Pancreas (tissue), 10 donors: Measurements from ENCODE around the gene SYT8. TPM values are rescaled to one million over a fixed set of nuclear protein-coding genes. Genes with fewer than 3 reads are reported as not detected.

Experiments
- ATAC-seq, 4 donors: fragments of 200-7000 bp; cut with Tn5 transposase; one replicate each; pipeline versions ENCODE4 v1.8.0 to v1.9.1; 2020; ENCODE audit warnings: mild to moderate bottlenecking in 4 of 4, moderate library complexity in 4 of 4
- DNase-seq, 6 donors: peaks; one replicate each; pipeline ENCODE4 v3.0.0-alpha.2; 2020
- FAIRE-seq: peaks from 2 replicates; lab custom pipeline; 2012; peaks lifted over from hg19 to GRCh38; lab: Jason Lieb, UNC
- H3K27ac ChIP-seq, 4 donors: fragments of 200-600 bp; sonication (generic); 1 replicate in 3 of 4; 2 replicates in 1 of 4; pipeline versions ENCODE4 v1.5.0 to v1.8.0; 2020
- H3K27me3 ChIP-seq, 4 donors: fragments of 200-600 bp; one replicate each; pipeline ENCODE4 v1.8.0; 2021
- H3K36me3 ChIP-seq, 3 donors: fragments of 200-600 bp; sonication (generic) in 1 of 3; one replicate each; pipeline versions ENCODE4 v1.5.0 to v1.8.0; 2020 to 2021
- H3K4me1 ChIP-seq, 3 donors: fragments of 200-600 bp; one replicate each; pipeline ENCODE4 v1.8.0; 2021
- H3K4me3 ChIP-seq, 4 donors: fragments of 200-600 bp; sonication (generic) in 2 of 4; one replicate each; pipeline versions ENCODE4 v1.5.0 to v1.8.0; 2020 to 2021
- H3K9me3 ChIP-seq, 4 donors: fragments of 200-600 bp; one replicate each; pipeline ENCODE4 v1.8.0; 2021
- WGBS, 2 donors: extraction: QIAGEN DNeasy Blood & Tissue Kit; methylation state at CpG; one replicate each; pipeline ENCODE4 v1.1.7; 2013; 5-methylcytosine and 5-hydroxymethylcytosine counted together
- intact Hi-C, 3 donors: fragments of 100-400 bp; cut with DNase I; formaldehyde crosslinking; loops; one replicate each; pipeline versions ENCODE4 v1.11.1 to v1.14.2; 2022
- polyA plus RNA-seq, 2 donors: library from polyadenylated mRNA; stranded (reverse); fragments of 200-250 nt; gene quantifications; one replicate each; pipeline ENCODE4 v1.2.3, GENCODE V29; 2013
- total RNA-seq, 6 donors: library from RNA; stranded (reverse); fragmentation: NEBNext Ultra II Directional in 4 of 6; extraction: Animal tissue kit (Norgen Biotek cat#: 25700) in 4 of 6; gene quantifications; one replicate each; pipeline versions ENCODE4 v1.2.1 to v1.2.4, GENCODE V29; 2021 to 2023
- TF ChIP-seq, protein P1 (sequence below), 4 donors: fragments of 200-600 bp; sonication (generic) in 3 of 4; IDR thresholded peaks; one replicate each; pipeline versions ENCODE4 v1.5.0 to v1.8.0; 2021; ENCODE audit warnings: antibody characterized with exemption in 4 of 4
- donor health status: healthy with polysubstance abuse.
- donor health status: DM: no; HTN: no; CAD: no; lungs with moderate emphysema.
- donor health status: DM: no; HTN: no; CAD: no.
- donor health status: control.
- donor health status: control.
- donor health status: Bipolar disorder and iron deficiency.
- donor health status: DM: yes; HTN: yes; CAD: no.
- donor health status: DM: no; HTN: no; CAD: no.
- donor health status: DM: no; HTN: no; CAD: no.
- donor health status: DM: yes; HTN: yes; CAD: no.

SYT8 gene
- total and polyA plus RNA-seq, 8 donors, result 3.6 to 64.8 (median 16.9) TPM

DNA sequence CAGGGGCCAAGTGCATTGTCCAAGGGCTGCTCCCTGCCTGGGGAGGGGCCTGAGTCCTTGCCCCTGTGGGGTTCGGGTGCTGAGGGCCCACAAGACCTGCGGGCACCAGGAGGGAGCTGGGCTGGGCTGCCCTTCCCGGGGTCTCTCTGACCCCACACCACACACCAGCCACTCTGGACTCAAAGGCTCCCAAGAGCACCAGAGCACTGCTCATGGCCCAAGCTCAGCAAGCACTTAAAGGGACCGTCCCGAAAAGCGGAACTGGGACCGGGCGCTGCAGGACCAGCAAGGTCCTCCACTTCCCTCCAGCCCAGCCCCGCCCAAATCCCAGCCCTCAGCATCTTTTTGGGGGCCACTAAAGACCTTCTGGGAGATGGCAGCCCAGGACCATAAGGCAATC, 23.4 kb downstream of the SYT8 start:
- peak in 2 of 6 donors; percentile 25 to 55 for DNase-seq
- 84 to 93% methylated on average over 9 of the region's 9 CpGs for WGBS, 2 donors

GRCh38 chr11:1858576-1858975, 23.8 kb downstream of the SYT8 start:
- Histone ChIP-seq H3K27ac (no peak overlapping the region), H3K27me3 (no peaks in the 10 kb centered on the region), H3K4me3 (no peak overlapping the region), H3K9me3 (no peaks in the 10 kb centered on the region), H3K36me3 (no peaks in the 10 kb centered on the region), H3K4me1 (peaks cover 6 to 11% (median 7%) of the 10 kb centered on the region in 3 donors)
- ATAC-seq (no peak), DNase-seq (peak in 2 of 6 donors; percentile 18 to 61), FAIRE-seq (no peak)
- intact Hi-C loops, result no loop called here
- WGBS, 2 donors, result 81 to 93% methylated on average over 7 of the region's 7 CpGs
- TF ChIP-seq, protein P1, sequence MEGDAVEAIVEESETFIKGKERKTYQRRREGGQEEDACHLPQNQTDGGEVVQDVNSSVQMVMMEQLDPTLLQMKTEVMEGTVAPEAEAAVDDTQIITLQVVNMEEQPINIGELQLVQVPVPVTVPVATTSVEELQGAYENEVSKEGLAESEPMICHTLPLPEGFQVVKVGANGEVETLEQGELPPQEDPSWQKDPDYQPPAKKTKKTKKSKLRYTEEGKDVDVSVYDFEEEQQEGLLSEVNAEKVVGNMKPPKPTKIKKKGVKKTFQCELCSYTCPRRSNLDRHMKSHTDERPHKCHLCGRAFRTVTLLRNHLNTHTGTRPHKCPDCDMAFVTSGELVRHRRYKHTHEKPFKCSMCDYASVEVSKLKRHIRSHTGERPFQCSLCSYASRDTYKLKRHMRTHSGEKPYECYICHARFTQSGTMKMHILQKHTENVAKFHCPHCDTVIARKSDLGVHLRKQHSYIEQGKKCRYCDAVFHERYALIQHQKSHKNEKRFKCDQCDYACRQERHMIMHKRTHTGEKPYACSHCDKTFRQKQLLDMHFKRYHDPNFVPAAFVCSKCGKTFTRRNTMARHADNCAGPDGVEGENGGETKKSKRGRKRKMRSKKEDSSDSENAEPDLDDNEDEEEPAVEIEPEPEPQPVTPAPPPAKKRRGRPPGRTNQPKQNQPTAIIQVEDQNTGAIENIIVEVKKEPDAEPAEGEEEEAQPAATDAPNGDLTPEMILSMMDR (IDR thresholded peaks at IDR 0.05), result no peak

More for the DNA sequence above, 23.4 kb downstream of the SYT8 start:
- TF ChIP-seq, protein P1 (IDR thresholded peaks at IDR 0.05), result no peak
- Histone ChIP-seq H3K9me3 (no peaks in the 10 kb centered on the region), H3K4me1 (peaks cover 2 to 7% (median 2%) of the 10 kb centered on the region in 3 donors), H3K4me3 (no peak overlapping the region), H3K36me3 (no peaks in the 10 kb centered on the region), H3K27ac (no peak overlapping the region), H3K27me3 (no peaks in the 10 kb centered on the region)
- ATAC-seq (peak in 1 of 4 donors; percentile 13), FAIRE-seq (no peak)
- intact Hi-C loops, result no loop called here

GRCh38 chr11:1859004-1859403, 24.2 kb downstream of the SYT8 start:
- 93 to 96% methylated on average over 4 of the region's 4 CpGs for WGBS, 2 donors
- Histone ChIP-seq H3K4me3 (no peak overlapping the region), H3K27ac (no peak overlapping the region), H3K9me3 (no peaks in the 10 kb centered on the region), H3K27me3 (no peaks in the 10 kb centered on the region), H3K36me3 (no peaks in the 10 kb centered on the region), H3K4me1 (peaks cover 8 to 13% (median 9%) of the 10 kb centered on the region in 3 donors)
- FAIRE-seq (no peak), ATAC-seq (no peak), DNase-seq (peak in 2 of 6 donors; percentile 8 to 40)
- TF ChIP-seq, protein P1 (IDR thresholded peaks at IDR 0.05), result no peak
- intact Hi-C loops, result no loop called here

GRCh38 chr11:1860108-1860507, 25.3 kb downstream of the SYT8 start:
- DNase-seq (no peak), ATAC-seq (no peak), FAIRE-seq (no peak)
- no peaks in the 10 kb centered on the region for H3K36me3 ChIP-seq
- TF ChIP-seq, protein P1 (IDR thresholded peaks at IDR 0.05), result no peak
- H3K9me3 ChIP-seq, result no peaks in the 10 kb centered on the region
- intact Hi-C loops, result no loop called here
- 83 to 90% methylated on average over 1 of the region's 1 CpG for WGBS, 2 donors
- H3K27me3 ChIP-seq, result no peaks in the 10 kb centered on the region
- peaks cover 8 to 21% (median 12%) of the 10 kb centered on the region in 3 donors for H3K4me1 ChIP-seq
- no peak overlapping the region for H3K4me3 ChIP-seq
- H3K27ac ChIP-seq, result no peak overlapping the region
